ENCODE results near the gene VRK3. TPM values are rescaled to one million over a fixed set of nuclear protein-coding genes. Genes with fewer than 3 reads are reported as not detected.
"Not testable (repeated sequence)": the region's sequence is repeated elsewhere in the genome, so short reads cannot be mapped to it uniquely, and the experiment has no call there.

VRK3 gene
- total RNA-seq, 2 donors from 2014 or later, result 50.0 to 77.7 TPM

DNA sequence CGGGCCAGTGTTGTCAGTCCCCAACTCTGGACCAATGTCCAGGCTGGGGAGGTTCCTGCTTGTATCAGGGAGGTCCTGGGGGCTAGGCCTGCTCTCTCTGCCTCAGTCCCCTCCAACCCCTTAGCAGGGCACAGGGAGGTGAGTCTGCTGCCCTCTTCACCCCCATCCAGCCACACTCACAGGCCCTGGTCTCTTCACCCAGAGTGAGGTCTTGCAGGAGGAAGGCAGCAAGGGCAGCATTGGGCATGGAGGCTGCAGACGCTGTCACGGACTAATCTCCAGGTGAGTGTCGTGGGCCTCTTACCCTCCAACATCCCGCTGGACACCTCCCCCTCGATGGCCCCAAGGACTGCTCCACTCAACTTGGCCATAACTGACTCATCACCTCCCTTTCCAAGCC is 52.3 kb downstream of the VRK3 start:
- no peak overlapping the region for H3K9ac ChIP-seq (ENCODE audit: low read depth in 2 of 2, low read length in 2 of 2)
- TF ChIP-seq, protein P1, sequence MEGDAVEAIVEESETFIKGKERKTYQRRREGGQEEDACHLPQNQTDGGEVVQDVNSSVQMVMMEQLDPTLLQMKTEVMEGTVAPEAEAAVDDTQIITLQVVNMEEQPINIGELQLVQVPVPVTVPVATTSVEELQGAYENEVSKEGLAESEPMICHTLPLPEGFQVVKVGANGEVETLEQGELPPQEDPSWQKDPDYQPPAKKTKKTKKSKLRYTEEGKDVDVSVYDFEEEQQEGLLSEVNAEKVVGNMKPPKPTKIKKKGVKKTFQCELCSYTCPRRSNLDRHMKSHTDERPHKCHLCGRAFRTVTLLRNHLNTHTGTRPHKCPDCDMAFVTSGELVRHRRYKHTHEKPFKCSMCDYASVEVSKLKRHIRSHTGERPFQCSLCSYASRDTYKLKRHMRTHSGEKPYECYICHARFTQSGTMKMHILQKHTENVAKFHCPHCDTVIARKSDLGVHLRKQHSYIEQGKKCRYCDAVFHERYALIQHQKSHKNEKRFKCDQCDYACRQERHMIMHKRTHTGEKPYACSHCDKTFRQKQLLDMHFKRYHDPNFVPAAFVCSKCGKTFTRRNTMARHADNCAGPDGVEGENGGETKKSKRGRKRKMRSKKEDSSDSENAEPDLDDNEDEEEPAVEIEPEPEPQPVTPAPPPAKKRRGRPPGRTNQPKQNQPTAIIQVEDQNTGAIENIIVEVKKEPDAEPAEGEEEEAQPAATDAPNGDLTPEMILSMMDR (IDR thresholded peaks at IDR 0.05), result no peak
- H3K36me3 ChIP-seq, result no peaks in the 10 kb centered on the region
- no peaks in the 10 kb centered on the region for H3K4me1 ChIP-seq
- peaks cover 8% of the 10 kb centered on the region for H3K27me3 ChIP-seq
- no peak overlapping the region for H3K27ac ChIP-seq
- H3K9me3 ChIP-seq, result no peaks in the 10 kb centered on the region
- intact Hi-C loops (cut with DNase I), result no loop called here
- no peak overlapping the region for H3K4me3 ChIP-seq
- no peak for DNase-seq

DNA sequence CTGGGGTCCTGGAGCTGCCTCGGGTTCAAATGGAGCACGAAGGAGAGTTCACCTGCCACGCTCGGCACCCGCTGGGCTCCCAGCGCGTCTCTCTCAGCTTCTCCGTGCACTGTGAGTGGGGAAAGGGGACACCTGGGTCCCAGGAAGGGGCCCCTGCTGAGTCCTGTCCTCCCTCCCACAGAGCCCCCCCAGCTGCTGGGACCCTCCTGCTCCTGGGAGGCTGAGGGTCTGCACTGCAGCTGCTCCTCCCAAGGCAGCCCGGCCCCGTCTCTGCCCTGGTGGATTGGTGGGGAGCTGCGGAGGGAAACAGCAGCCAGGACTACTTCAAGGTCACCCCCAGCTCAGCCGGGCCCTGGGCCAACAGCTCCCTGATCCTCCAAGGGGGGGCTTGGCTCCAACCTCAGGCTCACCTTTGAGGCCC is 53.2 kb downstream of the VRK3 start:
- TF ChIP-seq, protein P1 (IDR thresholded peaks at IDR 0.05), result no peak
- Histone ChIP-seq H3K9ac (ENCODE audit: low read depth in 2 of 2, low read length in 2 of 2) (no peak overlapping the region), H3K36me3 (no peaks in the 10 kb centered on the region), H3K27me3 (peaks cover 8% of the 10 kb centered on the region), H3K4me1 (no peaks in the 10 kb centered on the region), H3K4me3 (no peak overlapping the region), H3K27ac (no peak overlapping the region), H3K9me3 (no peaks in the 10 kb centered on the region)
- no peak for DNase-seq
- intact Hi-C loops (cut with DNase I), result no loop called here

DNA sequence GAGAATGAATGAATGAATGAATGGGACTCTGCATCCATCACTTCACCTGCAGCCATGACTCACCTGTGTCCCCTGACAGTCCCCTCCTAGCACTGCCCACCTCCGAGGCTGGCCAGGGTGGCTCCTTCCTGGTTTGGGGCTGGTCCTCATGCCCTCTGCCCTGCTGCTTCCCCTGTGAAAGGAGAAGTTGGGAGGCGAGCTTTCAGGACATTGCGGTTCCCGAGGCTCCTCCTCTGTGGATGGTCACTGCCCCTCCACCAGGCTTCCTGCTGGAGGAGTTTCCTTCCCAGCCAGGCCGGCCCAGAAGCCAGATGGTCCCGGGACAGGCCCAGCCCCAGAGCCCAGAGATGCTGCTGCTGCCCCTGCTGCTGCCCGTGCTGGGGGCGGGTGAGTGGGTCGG is 55.8 kb downstream of the VRK3 start:
- H3K36me3 ChIP-seq; DNase-seq; intact Hi-C loops (cut with DNase I); H3K27ac ChIP-seq; H3K4me3 ChIP-seq; H3K27me3 ChIP-seq; H3K4me1 ChIP-seq; H3K9me3 ChIP-seq; H3K9ac ChIP-seq (ENCODE audit: low read depth in 2 of 2, low read length in 2 of 2): not testable (repeated sequence)

DNA sequence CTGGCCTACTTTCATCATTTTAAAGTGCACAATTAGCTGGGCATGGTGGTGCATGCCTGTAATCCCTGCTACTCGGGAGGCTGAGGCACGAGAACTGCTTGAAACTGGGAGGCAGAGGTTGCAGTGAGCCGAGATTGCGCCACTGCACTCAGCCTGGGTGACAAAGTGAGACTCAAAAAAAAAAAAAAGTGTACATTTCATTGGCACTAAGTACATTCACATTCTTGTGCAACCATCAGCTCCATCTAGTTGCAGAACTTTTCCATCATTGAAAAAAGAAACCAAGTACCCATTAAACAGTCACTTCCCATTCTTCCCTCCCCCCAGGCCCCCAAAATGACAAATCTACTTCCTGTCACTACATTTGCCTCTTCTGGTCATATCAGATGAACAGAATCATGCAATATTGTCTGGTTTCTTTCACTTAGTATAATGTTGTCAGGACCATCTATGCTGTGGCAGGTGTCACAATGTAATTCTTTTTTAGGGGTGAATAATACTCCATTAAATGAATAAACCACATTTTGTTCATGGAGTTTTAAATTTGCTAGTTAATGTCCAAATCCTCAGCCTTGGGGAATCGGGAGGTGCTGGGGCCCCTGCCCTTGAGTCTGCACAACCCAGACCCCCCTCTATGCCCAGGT is 56.8 kb downstream of the VRK3 start:
- TF ChIP-seq, protein P1 (IDR thresholded peaks at IDR 0.05), result no peak
- Histone ChIP-seq H3K4me3 (no peak overlapping the region), H3K9ac (ENCODE audit: low read depth in 2 of 2, low read length in 2 of 2) (no peak overlapping the region), H3K9me3 (no peaks in the 10 kb centered on the region), H3K4me1 (no peaks in the 10 kb centered on the region), H3K27me3 (peaks cover 8% of the 10 kb centered on the region), H3K36me3 (no peaks in the 10 kb centered on the region), H3K27ac (no peak overlapping the region)
- DNase-seq, result no peak
- intact Hi-C loops (cut with DNase I), result no loop called here

DNA sequence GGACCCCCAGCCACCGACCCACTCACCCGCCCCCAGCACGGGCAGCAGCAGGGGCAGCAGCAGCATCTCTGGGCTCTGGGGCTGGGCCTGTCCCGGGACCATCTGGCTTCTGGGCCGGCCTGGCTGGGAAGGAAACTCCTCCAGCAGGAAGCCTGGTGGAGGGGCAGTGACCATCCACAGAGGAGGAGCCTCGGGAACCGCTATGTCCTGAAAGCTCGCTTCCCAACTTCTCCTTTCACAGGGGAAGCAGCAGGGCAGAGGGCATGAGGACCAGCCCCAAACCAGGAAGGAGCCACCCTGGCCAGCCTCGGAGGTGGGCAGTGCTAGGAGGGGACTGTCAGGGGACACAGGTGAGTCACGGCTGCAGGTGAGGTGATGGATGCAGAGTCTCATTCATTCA is 64.2 kb downstream of the VRK3 start, which contains the start of gene SIGLEC11:
Gene SIGLEC11, minus strand, starts transcription at position 193 of the 400 bp plus-strand sequence. Its CDS starts 91 bp downstream, at position 102.
- H3K9ac ChIP-seq (ENCODE audit: low read depth in 2 of 2, low read length in 2 of 2); DNase-seq; intact Hi-C loops (cut with DNase I); H3K4me1 ChIP-seq; H3K27ac ChIP-seq; H3K27me3 ChIP-seq; H3K9me3 ChIP-seq; H3K36me3 ChIP-seq; H3K4me3 ChIP-seq: not testable (repeated sequence)

DNA sequence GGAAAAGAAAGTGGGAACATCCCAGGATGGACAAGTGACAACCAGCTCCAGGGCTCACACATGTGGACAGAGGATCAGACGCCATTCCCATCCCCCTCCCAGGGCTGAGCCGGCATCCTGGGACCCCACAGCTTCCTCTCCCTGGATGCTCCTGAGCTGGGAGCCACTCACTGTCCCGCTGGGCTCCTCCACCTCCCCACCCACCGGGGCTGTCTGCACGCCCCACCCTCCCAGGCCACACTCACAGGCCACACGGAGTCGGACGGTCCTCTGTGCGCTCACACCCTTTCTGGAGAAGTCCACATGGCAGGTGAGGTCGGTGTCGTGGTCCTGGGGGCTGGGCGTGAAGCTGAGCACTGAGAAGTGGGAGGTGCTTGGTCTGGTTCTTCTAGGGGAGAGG is 65.3 kb downstream of the VRK3 start:
- H3K27me3 ChIP-seq; H3K4me3 ChIP-seq; H3K36me3 ChIP-seq; DNase-seq; H3K9ac ChIP-seq (ENCODE audit: low read depth in 2 of 2, low read length in 2 of 2); H3K4me1 ChIP-seq; intact Hi-C loops (cut with DNase I); H3K27ac ChIP-seq; H3K9me3 ChIP-seq: not testable (repeated sequence)

DNA sequence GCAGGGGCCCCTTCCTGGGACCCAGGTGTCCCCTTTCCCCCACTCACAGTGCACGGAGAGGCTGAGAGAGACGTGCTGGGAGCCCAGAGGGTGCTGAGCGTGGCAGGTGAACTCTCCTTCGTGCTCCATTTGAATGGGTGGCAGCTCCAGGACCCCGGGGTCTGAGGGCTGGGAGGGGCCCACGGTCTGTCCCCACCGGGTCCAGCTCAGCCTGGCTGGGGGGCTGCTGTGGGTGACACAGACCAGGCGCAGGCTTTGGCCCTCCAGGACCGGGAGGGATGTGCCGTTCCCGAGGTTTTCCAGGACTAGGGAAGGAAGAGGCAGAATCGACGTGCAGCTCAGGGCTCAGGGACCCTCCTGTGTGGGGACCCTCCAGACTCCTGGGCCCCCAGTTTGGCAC is 66.6 kb downstream of the VRK3 start:
- intact Hi-C loops (cut with DNase I), result not testable (repeated sequence)

DNA sequence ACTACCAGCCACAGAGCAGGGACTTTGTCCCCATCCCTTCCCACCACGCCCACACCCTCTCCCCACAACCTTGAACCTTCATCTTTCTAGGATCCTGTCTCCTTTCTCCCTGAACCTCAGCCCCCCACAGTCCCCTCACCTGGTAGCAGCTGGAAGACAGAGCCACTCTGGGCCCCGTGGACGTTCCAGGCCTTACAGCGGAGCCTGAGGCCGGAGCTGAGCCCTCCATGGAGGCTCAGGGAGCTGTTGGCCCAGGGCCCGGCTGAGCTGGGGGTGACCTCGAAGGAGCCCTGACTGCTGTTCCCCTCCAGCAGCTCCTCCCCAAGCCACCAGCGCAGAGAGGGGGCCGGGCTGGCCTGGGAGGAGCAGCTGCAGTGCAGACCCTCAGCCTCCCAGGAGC is 67.0 kb downstream of the VRK3 start:
- H3K4me3 ChIP-seq; H3K9me3 ChIP-seq; H3K9ac ChIP-seq (ENCODE audit: low read depth in 2 of 2, low read length in 2 of 2); H3K27me3 ChIP-seq; H3K27ac ChIP-seq; intact Hi-C loops (cut with DNase I); H3K36me3 ChIP-seq; DNase-seq: not testable (repeated sequence)
- H3K4me1 ChIP-seq, result peaks cover 14% of the 10 kb centered on the region

More for the DNA sequence above, 66.6 kb downstream of the VRK3 start:
- DNase-seq; H3K4me3 ChIP-seq; H3K36me3 ChIP-seq; H3K9ac ChIP-seq (ENCODE audit: low read depth in 2 of 2, low read length in 2 of 2); H3K27me3 ChIP-seq; H3K9me3 ChIP-seq; H3K27ac ChIP-seq: not testable (repeated sequence)
- peaks cover 14% of the 10 kb centered on the region for H3K4me1 ChIP-seq
